ENCODE results near the gene FOXO6.
"Not testable (repeated sequence)": the region's sequence is repeated elsewhere in the genome, so short reads cannot be mapped to it uniquely, and the experiment has no call there.

FOXO6 gene

GRCh38 chr1:41329662-41330587, 31.3 kb upstream of the FOXO6 start:
- no peak for DNase-seq

GRCh38 chr1:41330588-41331545, 30.4 kb upstream of the FOXO6 start:
- DNase-seq = no peak

GRCh38 chr1:41331546-41331917, 29.7 kb upstream of the FOXO6 start:
- DNase-seq = no peak

- DNase-seq = not testable (repeated sequence)
Measured at GRCh38 chr1:41332161-41332560, 29.1 kb upstream of the FOXO6 start.

- no peak for DNase-seq
Measured at GRCh38 chr1:41333146-41333784, 28.0 kb upstream of the FOXO6 start.

GRCh38 chr1:41338820-41339219, 22.4 kb upstream of the FOXO6 start:
- DNase-seq = no peak

GRCh38 chr1:41340655-41341364, 20.4 kb upstream of the FOXO6 start:
- DNase-seq = peak in 1 of 2 experiments; percentile 56

GRCh38 chr1:41341365-41341683, 19.9 kb upstream of the FOXO6 start:
- no peak for DNase-seq

GRCh38 chr1:41341772-41342562, 19.3 kb upstream of the FOXO6 start:
- DNase-seq = no peak

- no peak for DNase-seq
Measured at GRCh38 chr1:41342774-41343355, 18.4 kb upstream of the FOXO6 start.

- DNase-seq = no peak
Measured at GRCh38 chr1:41343790-41344699, 17.2 kb upstream of the FOXO6 start.

GRCh38 chr1:41344708-41345159, 16.5 kb upstream of the FOXO6 start:
- DNase-seq = no peak

- no peak for DNase-seq
Measured at GRCh38 chr1:41345434-41346075, 15.7 kb upstream of the FOXO6 start.

- no peak for DNase-seq
Measured at GRCh38 chr1:41347276-41347675, 14.0 kb upstream of the FOXO6 start.

GRCh38 chr1:41348394-41348793, 12.8 kb upstream of the FOXO6 start:
- DNase-seq = no peak

- DNase-seq = no peak
Measured at GRCh38 chr1:41349361-41350054, 11.7 kb upstream of the FOXO6 start.

- no peak for DNase-seq
Measured at GRCh38 chr1:41350055-41350378, 11.2 kb upstream of the FOXO6 start.

- DNase-seq = no peak
Measured at GRCh38 chr1:41351262-41352151, 9.7 kb upstream of the FOXO6 start.

Measured in NCI-H526 (cell line).